Mucosa of descending colon (tissue), 3 donors: ENCODE data around the gene CEP97. TPM values are rescaled to one million over a fixed set of nuclear protein-coding genes. Genes with fewer than 3 reads are reported as not detected.
A peak's percentile ranks its signal among the peaks of the same experiment; 100 is the strongest.

Experiments used
- ATAC-seq: fragments of 200-7000 bp; cut with Tn5 transposase; one replicate; pipeline ENCODE4 v1.9.1; 2020; ENCODE audit warnings: mild to moderate bottlenecking, moderate library complexity
- DNase-seq, 3 donors: peaks; one replicate each; pipeline ENCODE4 v3.0.0-alpha.2; 2020
- H3K36me3 ChIP-seq: fragments of 200-600 bp; one replicate; pipeline ENCODE4 v1.8.0; 2021; ENCODE audit warnings: low read depth, mild to moderate bottlenecking
- H3K4me1 ChIP-seq: fragments of 200-600 bp; one replicate; pipeline ENCODE4 v1.8.0; 2021; ENCODE audit warnings: low read depth, mild to moderate bottlenecking
- H3K4me3 ChIP-seq: fragments of 200-600 bp; one replicate; pipeline ENCODE4 v1.8.0; 2021; ENCODE audit warnings: mild to moderate bottlenecking
- H3K9me3 ChIP-seq: fragments of 200-600 bp; one replicate; pipeline ENCODE4 v1.8.0; 2021; ENCODE audit warnings: mild to moderate bottlenecking
- CTCF ChIP-seq: fragments of 200-600 bp; IDR thresholded peaks from one replicate; pipeline ENCODE4 v1.8.0; 2022; ENCODE audit warnings: antibody characterized with exemption, mild to moderate bottlenecking
- intact Hi-C, 2 donors: fragments of 100-400 bp; cut with DNase I in 1 of 2; cut with micrococcal nuclease in 1 of 2; formaldehyde crosslinking; loops; one replicate each; pipeline versions ENCODE4 v1.11.0 to v1.11.1; 2022; cut with DNase I, micrococcal nuclease
- total RNA-seq, 3 donors: library from RNA; stranded (reverse); fragmentation: NEBNext Ultra II Directional in 2 of 3; extraction: Animal tissue kit (Norgen Biotek cat#: 25700) in 2 of 3; gene quantifications; one replicate each; pipeline versions ENCODE4 v1.2.1 to v1.2.4, GENCODE V29; 2021 to 2023
- donor health status: DM: no; HTN: no; CAD: no; lungs with moderate emphysema.
- donor health status: DM: no; HTN: no; CAD: no.
- donor health status: DM: no; HTN: yes; CAD: no.

CEP97 gene
- total RNA-seq, 3 donors from 2014 or later = 4.2 to 10.2 (median 4.3) TPM

GRCh38 chr3:101812895-101813294, 88.5 kb downstream of the CEP97 start:
- H3K9me3 ChIP-seq = no peaks in the 10 kb centered on the region
- H3K4me1 ChIP-seq = peaks cover 7% of the 10 kb centered on the region
- TF ChIP-seq CTCF = no peak
- intact Hi-C loops = loop anchor here (2.0 to 5.0 kb wide), 2 partner anchors 412 to 414 kb away; no protein-coding TSS in a partner anchor
- DNase-seq (no peak), ATAC-seq (no peak)
- H3K36me3 ChIP-seq = no peaks in the 10 kb centered on the region
- no peak overlapping the region for H3K4me3 ChIP-seq

- H3K36me3 ChIP-seq = no peaks in the 10 kb centered on the region
- H3K9me3 ChIP-seq = no peaks in the 10 kb centered on the region
- TF ChIP-seq CTCF = no peak
- no peak for DNase-seq
- H3K4me1 ChIP-seq = peaks cover 7% of the 10 kb centered on the region
- intact Hi-C loops = loop anchor here (2.0 to 5.0 kb wide), 2 partner anchors 411 to 413 kb away; no protein-coding TSS in a partner anchor
- H3K4me3 ChIP-seq = no peak overlapping the region
- ATAC-seq = peak; percentile 54
These were observed 89.5 kb downstream of the CEP97 start for GRCh38 chr3:101813817-101814440.

- Histone ChIP-seq H3K4me1 (peaks cover 7% of the 10 kb centered on the region), H3K36me3 (no peaks in the 10 kb centered on the region), H3K4me3 (no peak overlapping the region), H3K9me3 (no peaks in the 10 kb centered on the region)
- ATAC-seq = peak; percentile 70
- DNase-seq = no peak
- no peak for TF ChIP-seq CTCF
- intact Hi-C loops = loop anchor here in 1 of 2 donors (5.0 kb wide), 1 partner anchor 412 kb away; no protein-coding TSS in a partner anchor
These were observed 90.4 kb downstream of the CEP97 start for GRCh38 chr3:101814835-101815234.

GRCh38 chr3:101816215-101817149, 92.1 kb downstream of the CEP97 start:
- Histone ChIP-seq H3K9me3 (no peaks in the 10 kb centered on the region), H3K4me3 (no peak overlapping the region), H3K36me3 (no peaks in the 10 kb centered on the region), H3K4me1 (peaks cover 7% of the 10 kb centered on the region)
- DNase-seq = no peak
- ATAC-seq = no peak
- intact Hi-C loops = no loop called here
- TF ChIP-seq CTCF = no peak

GRCh38 chr3:101817992-101818391, 93.6 kb downstream of the CEP97 start:
- ATAC-seq (no peak), DNase-seq (no peak)
- intact Hi-C loops = no loop called here

More at GRCh38 chr3:101817992-101818391, 93.6 kb downstream of the CEP97 start:
- TF ChIP-seq CTCF = no peak
- Histone ChIP-seq H3K4me3 (no peak overlapping the region), H3K4me1 (peaks cover 7% of the 10 kb centered on the region), H3K36me3 (no peaks in the 10 kb centered on the region), H3K9me3 (no peaks in the 10 kb centered on the region)
